Measurements from ENCODE around the gene PPM1E.

PPM1E gene

GRCh38 chr17:58974354-58974753 is 218.7 kb downstream of the PPM1E start:
- Histone ChIP-seq H4K20me1 (ENCODE audit: insufficient read depth, low read length) (no peaks in the 10 kb centered on the region), H3K4me1 (ENCODE audit: low read length) (peaks cover 10% of the 10 kb centered on the region), H3K79me2 (ENCODE audit: low read length) (no peaks in the 10 kb centered on the region), H3K27me3 (ENCODE audit: low read depth, low read length) (no peaks in the 10 kb centered on the region), H3K9ac (ENCODE audit: low read length) (no peak overlapping the region), H2AFZ (ENCODE audit: low read depth, low read length) (no peak overlapping the region), H3K9me3 (ENCODE audit: insufficient read depth, low read length) (no peaks in the 10 kb centered on the region), H3K4me3 (ENCODE audit: low read length) (no peak overlapping the region), H3K36me3 (replicated peaks; ENCODE audit: low read depth, low read length) (peaks cover 6% of the 10 kb centered on the region), H3K4me2 (ENCODE audit: low read length) (peak overlapping the region; percentile 34; the same call in 1 of the 2 replicates), H3K27ac (ENCODE audit: low read length) (no peak overlapping the region)
- TF ChIP-seq CTCF (IDR thresholded peaks at IDR 0.05; ENCODE audit: low read depth, low read length) (no peak), EZH2phosphoT487 (IDR thresholded peaks at IDR 0.05; ENCODE audit: low read depth) (no peak)

DNA sequence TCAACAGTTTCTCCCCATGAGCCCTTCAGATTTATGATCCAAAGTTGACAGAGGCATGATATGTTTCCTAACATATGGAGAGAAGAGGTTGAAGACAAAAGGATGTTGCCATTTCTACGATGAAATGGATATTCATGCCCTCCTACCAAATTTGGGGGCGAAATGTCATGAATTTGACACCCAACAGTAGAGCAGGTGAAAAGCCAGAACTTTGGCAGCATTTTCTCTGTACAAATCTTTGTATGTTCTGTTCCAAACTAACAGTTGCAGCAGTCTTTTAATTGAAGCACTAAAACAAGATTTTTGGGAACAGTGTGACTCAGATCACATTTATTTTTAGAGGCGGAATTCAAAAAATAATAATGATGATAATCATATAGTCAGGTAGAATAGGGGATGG is 220.9 kb downstream of the PPM1E start:
- H3K79me2 ChIP-seq (ENCODE audit: low read length): no peaks in the 10 kb centered on the region
- H3K4me1 ChIP-seq (ENCODE audit: low read length): peaks cover 19% of the 10 kb centered on the region
- no peak overlapping the region for H3K4me3 ChIP-seq (ENCODE audit: low read length)
- H2AFZ ChIP-seq (ENCODE audit: low read depth, low read length): no peak overlapping the region
- H3K9ac ChIP-seq (ENCODE audit: low read length): no peak overlapping the region
- no peaks in the 10 kb centered on the region for H4K20me1 ChIP-seq (ENCODE audit: insufficient read depth, low read length)
- no peaks in the 10 kb centered on the region for H3K27me3 ChIP-seq (ENCODE audit: low read depth, low read length)
- H3K9me3 ChIP-seq (ENCODE audit: insufficient read depth, low read length): no peaks in the 10 kb centered on the region
- peaks cover 8% of the 10 kb centered on the region for H3K36me3 ChIP-seq (replicated peaks; ENCODE audit: low read depth, low read length)
- H3K27ac ChIP-seq (ENCODE audit: low read length): no peak overlapping the region
- H3K4me2 ChIP-seq (ENCODE audit: low read length): no peak overlapping the region
- TF ChIP-seq EZH2phosphoT487 (IDR thresholded peaks at IDR 0.05; ENCODE audit: low read depth) (no peak), CTCF (IDR thresholded peaks at IDR 0.05; ENCODE audit: low read depth, low read length) (no peak)

- H3K4me2 ChIP-seq (ENCODE audit: low read length): no peak overlapping the region; the same call in 1 of the 2 replicates
- peaks cover 12% of the 10 kb centered on the region for H3K36me3 ChIP-seq (replicated peaks; ENCODE audit: low read depth, low read length)
- TF ChIP-seq CTCF (IDR thresholded peaks at IDR 0.05; ENCODE audit: low read depth, low read length) (no peak), EZH2phosphoT487 (IDR thresholded peaks at IDR 0.05; ENCODE audit: low read depth) (no peak)
- no peak overlapping the region for H3K27ac ChIP-seq (ENCODE audit: low read length)
- H3K4me1 ChIP-seq (ENCODE audit: low read length): peaks cover 8% of the 10 kb centered on the region
- no peaks in the 10 kb centered on the region for H3K27me3 ChIP-seq (ENCODE audit: low read depth, low read length)
- H3K4me3 ChIP-seq (ENCODE audit: low read length): no peak overlapping the region
- H2AFZ ChIP-seq (ENCODE audit: low read depth, low read length): no peak overlapping the region
- no peaks in the 10 kb centered on the region for H4K20me1 ChIP-seq (ENCODE audit: insufficient read depth, low read length)
- no peak overlapping the region for H3K9ac ChIP-seq (ENCODE audit: low read length)
- no peaks in the 10 kb centered on the region for H3K79me2 ChIP-seq (ENCODE audit: low read length)
- no peaks in the 10 kb centered on the region for H3K9me3 ChIP-seq (ENCODE audit: insufficient read depth, low read length)
Measured at GRCh38 chr17:58980706-58981481, 225.2 kb downstream of the PPM1E start.

DNA sequence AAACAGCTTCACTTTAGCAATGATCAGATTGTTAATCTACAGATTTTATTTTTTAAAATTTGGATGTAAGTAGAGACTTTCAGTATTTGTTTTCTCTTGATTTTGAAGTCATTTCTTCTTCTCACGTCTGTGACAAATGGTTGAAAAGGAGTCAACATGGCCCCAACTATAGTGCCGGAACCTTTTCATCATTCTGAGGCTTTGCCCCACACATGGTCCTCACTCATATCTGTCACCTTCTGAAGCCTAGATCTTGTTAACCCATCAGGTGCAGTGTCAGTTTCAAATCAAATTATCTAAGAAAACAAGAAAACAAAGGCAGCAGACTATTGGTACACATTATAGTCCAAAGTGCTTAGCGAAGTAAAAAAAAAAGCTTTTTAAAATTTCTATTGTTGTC is 227.0 kb downstream of the PPM1E start:
- Histone ChIP-seq H3K4me2 (ENCODE audit: low read length) (no peak overlapping the region), H3K9ac (ENCODE audit: low read length) (no peak overlapping the region), H3K27me3 (ENCODE audit: low read depth, low read length) (no peaks in the 10 kb centered on the region), H2AFZ (ENCODE audit: low read depth, low read length) (no peak overlapping the region), H3K36me3 (replicated peaks; ENCODE audit: low read depth, low read length) (peaks cover 12% of the 10 kb centered on the region), H3K79me2 (ENCODE audit: low read length) (no peaks in the 10 kb centered on the region), H3K4me1 (ENCODE audit: low read length) (peaks cover 8% of the 10 kb centered on the region), H3K9me3 (ENCODE audit: insufficient read depth, low read length) (no peaks in the 10 kb centered on the region), H3K27ac (ENCODE audit: low read length) (no peak overlapping the region), H3K4me3 (ENCODE audit: low read length) (no peak overlapping the region), H4K20me1 (ENCODE audit: insufficient read depth, low read length) (no peaks in the 10 kb centered on the region)
- no peak for TF ChIP-seq CTCF (IDR thresholded peaks at IDR 0.05; ENCODE audit: low read depth, low read length)
- no peak for TF ChIP-seq EZH2phosphoT487 (IDR thresholded peaks at IDR 0.05; ENCODE audit: low read depth)

Measured in OCI-LY3 (cell line).